ENCODE measurements around the gene TWF2. TPM values are rescaled to one million over a fixed set of nuclear protein-coding genes. Genes with fewer than 3 reads are reported as not detected.

Gene TWF2
- total and polyA plus RNA-seq, 2 of the 4 experiments (the other 2 are of a cell fraction), result 111 to 145 TPM

DNA sequence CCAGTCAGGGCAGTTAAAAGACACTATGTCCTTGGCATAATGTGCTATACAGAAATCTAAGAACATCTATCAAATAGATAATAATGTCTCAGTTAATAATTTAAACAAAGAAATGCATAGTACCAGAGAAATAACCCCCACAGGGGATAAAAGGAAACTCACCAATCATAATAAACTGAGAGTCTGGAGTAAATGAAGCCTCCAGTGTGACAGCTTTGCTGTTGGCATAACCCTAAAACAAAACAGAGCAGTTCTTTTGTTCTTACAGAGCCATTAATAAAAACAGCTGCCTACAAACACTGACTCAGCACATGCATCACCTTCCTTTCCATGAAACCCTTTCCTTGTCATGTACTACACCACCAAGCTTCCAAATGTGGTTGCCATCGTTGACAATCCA lies 20.1 kb upstream of the TWF2 start:
- Histone ChIP-seq H3K56ac (ENCODE audit: extremely low read depth, insufficient read depth, low read length) (no peak overlapping the region), H3K27me3 (ENCODE audit: control insufficient read depth, insufficient read depth, low read length) (no peaks in the 10 kb centered on the region), H3K4ac (ENCODE audit: low read depth, low read length) (no peak overlapping the region), H3K14ac (replicated peaks; ENCODE audit: low read depth, low read length) (no peak overlapping the region), H4K91ac (ENCODE audit: insufficient read depth, low read depth, low read length) (no peak overlapping the region), H4K8ac (ENCODE audit: low read depth in 2 of 2, low read length in 2 of 2) (no peak overlapping the region), H2BK120ac (ENCODE audit: low read depth, low read length) (no peak overlapping the region), H3K27ac (ENCODE audit: insufficient read depth, low read length) (no peak overlapping the region), H3K4me1 (ENCODE audit: control insufficient read depth, insufficient read depth, low read length) (0 out of 2 replicates have a peak, but pooled peaks cover 2% of the 10 kb centered on the region), H3K36me3 (ENCODE audit: control insufficient read depth, insufficient read depth, low read length) (peaks cover 62% of the 10 kb centered on the region), H3K18ac (ENCODE audit: low read depth, low read length) (no peak overlapping the region), H2BK5ac (ENCODE audit: low read depth, low read length, poor library complexity, severe bottlenecking) (no peak overlapping the region), H3K23ac (ENCODE audit: low read depth, low read length) (no peak overlapping the region), H3K9me1 (ENCODE audit: insufficient read depth, low read length) (no peaks in the 10 kb centered on the region), H2BK20ac (ENCODE audit: low read depth, low read length) (no peak overlapping the region), H4K20me1 (ENCODE audit: insufficient read depth, low read length) (peaks cover 17% of the 10 kb centered on the region; the same call in 1 of the 2 replicates), H2AK5ac (ENCODE audit: low read depth, low read length) (no peak overlapping the region), H4K5ac (ENCODE audit: low read depth, low read length) (no peak overlapping the region), H3K9me3 (ENCODE audit: control insufficient read depth, insufficient read depth, low read length) (no peaks in the 10 kb centered on the region), H3K9ac (ENCODE audit: low read depth, low read length) (no peak overlapping the region), H3K4me3 (ENCODE audit: insufficient read depth, low read depth, low read length) (no peak overlapping the region), H3K79me1 (ENCODE audit: low read depth in 1 of 2, low read length in 2 of 2) (peaks cover 16 to 61% of the 10 kb centered on the region in 2 experiments), H3K4me2 (ENCODE audit: low read depth, low read length) (no peak overlapping the region), H2BK15ac (ENCODE audit: low read depth, low read length) (no peak overlapping the region), H2AK9ac (replicated peaks; ENCODE audit: low read depth, low read length, poor library complexity) (no peak overlapping the region), H2AFZ (replicated peaks; ENCODE audit: low read length, poor library complexity) (no peak overlapping the region)
- DNase-seq, result no peak
- in situ Hi-C loops (cut with MboI; ENCODE audit: low sequenced_read_pairs), result no loop called here
- intact Hi-C loops (cut with micrococcal nuclease), result no loop called here
- TF ChIP-seq MAZ (IDR thresholded peaks at IDR 0.05; ENCODE audit: borderline replicate concordance, low read depth, low read length), result no peak
- TF ChIP-seq ELK1 (IDR thresholded peaks at IDR 0.05; ENCODE audit: borderline replicate concordance, low read depth, low read length), result no peak
- no peak for TF ChIP-seq CEBPB (IDR thresholded peaks at IDR 0.05; ENCODE audit: low read depth, low read length)
- no peak for TF ChIP-seq MXI1 (IDR thresholded peaks at IDR 0.05; ENCODE audit: borderline replicate concordance, low read depth, low read length)
- no peak for TF ChIP-seq FOS (IDR thresholded peaks at IDR 0.05; ENCODE audit: low read depth, low read length)
- no peak for TF ChIP-seq CHD1 (IDR thresholded peaks at IDR 0.05; ENCODE audit: low read depth, low read length)
- TF ChIP-seq BHLHE40 (IDR thresholded peaks at IDR 0.05; ENCODE audit: low read depth, low read length), result no peak
- BruUV-seq (replicated peaks), result no TSS peak
- ChIA-PET CTCF (interaction anchor here (1.3 kb wide), 1 partner anchor 13 kb away, joined by 3 read pairs; the partner anchor contains the start of gene PPM1M), POLR2A (ENCODE audit: unreplicated experiment) (no interaction called here)
- dilution Hi-C loops (cut with HindIII; ENCODE audit: low sequenced_read_pairs, unreplicated experiment), result no loop called here
- no CpG with 5 or more reads among the region's 1 CpG for WGBS, 2 experiments (ENCODE audit: extremely low coverage in 2 of 2, insufficient read length in 1 of 2)
- ATAC-seq (ENCODE audit: low read depth), result no peak
